DOHH2 (cell line): ENCODE data around the gene UXT.

Experiments used
- H3F3A ChIP-seq: fragments of 200-600 bp; sonication (generic), shearing (Covaris generic); 2 replicates; pipeline ENCODE4 v1.6.0; 2016; ENCODE audit warnings: antibody characterized with exemption, mild to moderate bottlenecking; ENCODE audit not compliant: control insufficient read depth, insufficient read depth
- H3K27ac ChIP-seq: fragments of 200-600 bp; sonication (generic); 2 replicates; pipeline ENCODE4 v1.5.1; 2014; ENCODE audit warnings: low read depth, mild to moderate bottlenecking, low read length, moderate library complexity
- H3K27me3 ChIP-seq: fragments of 200-600 bp; sonication (generic); 2 replicates; pipeline ENCODE4 v1.6.1; 2014; ENCODE audit warnings: mild to moderate bottlenecking, low read length, mixed read lengths; ENCODE audit not compliant: control insufficient read depth
- H3K36me3 ChIP-seq: fragments of 200-600 bp; sonication (generic); 2 replicates; pipeline ENCODE4 v1.6.1; 2014; ENCODE audit warnings: mild to moderate bottlenecking, low read length, moderate library complexity, mixed read lengths; ENCODE audit not compliant: control insufficient read depth
- H3K4me1 ChIP-seq: fragments of 200-600 bp; sonication (generic); 2 replicates; pipeline ENCODE4 v1.6.1; 2014; ENCODE audit warnings: mild to moderate bottlenecking, low read length, mixed read lengths; ENCODE audit not compliant: control insufficient read depth
- H3K4me2 ChIP-seq: fragments of 200-600 bp; sonication (generic); 2 replicates; pipeline ENCODE4 v1.6.0; 2014; ENCODE audit warnings: mild to moderate bottlenecking, low read length, moderate library complexity
- H3K4me3 ChIP-seq: fragments of 200-600 bp; sonication (generic); 2 replicates; pipeline ENCODE4 v1.5.1; 2014; ENCODE audit warnings: mild to moderate bottlenecking, low read length, mixed read lengths
- H3K79me2 ChIP-seq: fragments of 200-600 bp; sonication (generic); 2 replicates; pipeline ENCODE4 v1.6.1; 2014; ENCODE audit warnings: mild to moderate bottlenecking, low read length, mixed read lengths; ENCODE audit not compliant: control insufficient read depth
- H3K9me2 ChIP-seq: fragments of 200-600 bp; sonication (generic); replicated peaks from 2 replicates; pipeline ENCODE4 v1.6.1; 2014; ENCODE audit warnings: mild to moderate bottlenecking, low read length, mixed read lengths; ENCODE audit not compliant: control insufficient read depth
- H3K9me3 ChIP-seq: fragments of 200-600 bp; sonication (generic); 2 replicates; pipeline ENCODE4 v1.6.1; 2014; ENCODE audit warnings: antibody characterized with exemption, low read length, mixed read lengths; ENCODE audit not compliant: control insufficient read depth, insufficient read depth
- H4K20me1 ChIP-seq: fragments of 200-600 bp; sonication (generic); 2 replicates; pipeline ENCODE4 v1.6.0; 2014; ENCODE audit warnings: low read depth, mild to moderate bottlenecking, antibody characterized with exemption, low read length, moderate library complexity; ENCODE audit not compliant: control insufficient read depth, insufficient read depth
- EZH2phosphoT487 ChIP-seq: fragments of 200-600 bp; sonication (generic); IDR thresholded peaks from 2 replicates; pipeline ENCODE4 v1.6.1; 2017; ENCODE audit warnings: borderline replicate concordance, mild to moderate bottlenecking, antibody characterized with exemption, low read length, moderate library complexity, mixed read lengths
- TF ChIP-seq, protein P1 (sequence below): fragments of 200-600 bp; sonication (generic); IDR thresholded peaks from one replicate; pipeline ENCODE4 v1.5.1; 2014; ENCODE audit warnings: antibody characterized with exemption, mild to moderate bottlenecking, low read depth, low read length; ENCODE audit not compliant: poor library complexity, severe bottlenecking

The UXT gene

DNA sequence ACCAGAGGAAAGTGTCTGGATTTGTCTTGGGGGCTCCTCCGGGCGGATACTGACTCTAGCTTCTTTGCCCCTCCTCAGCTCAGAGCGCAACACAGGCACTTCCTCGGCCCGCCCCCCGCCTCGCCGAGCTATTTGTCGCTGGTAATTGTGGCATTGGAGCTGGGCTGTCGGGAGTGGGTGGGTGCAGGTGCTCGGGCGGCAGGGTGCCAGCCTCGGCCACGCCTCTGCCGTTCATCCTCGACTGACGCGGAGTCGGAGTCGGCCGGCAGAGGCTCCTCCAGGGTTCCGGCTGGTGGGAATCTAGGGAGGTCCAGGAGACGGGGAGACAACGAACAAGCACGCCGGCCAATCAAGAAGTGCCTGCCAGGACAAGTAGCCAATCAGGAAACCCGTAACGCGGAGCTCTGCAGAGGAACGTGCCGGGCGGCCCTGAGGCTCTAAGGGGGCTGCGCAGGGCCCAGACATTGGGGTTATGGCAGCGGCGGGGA, 35.4 kb downstream of the UXT start:
- TF ChIP-seq, protein P1, sequence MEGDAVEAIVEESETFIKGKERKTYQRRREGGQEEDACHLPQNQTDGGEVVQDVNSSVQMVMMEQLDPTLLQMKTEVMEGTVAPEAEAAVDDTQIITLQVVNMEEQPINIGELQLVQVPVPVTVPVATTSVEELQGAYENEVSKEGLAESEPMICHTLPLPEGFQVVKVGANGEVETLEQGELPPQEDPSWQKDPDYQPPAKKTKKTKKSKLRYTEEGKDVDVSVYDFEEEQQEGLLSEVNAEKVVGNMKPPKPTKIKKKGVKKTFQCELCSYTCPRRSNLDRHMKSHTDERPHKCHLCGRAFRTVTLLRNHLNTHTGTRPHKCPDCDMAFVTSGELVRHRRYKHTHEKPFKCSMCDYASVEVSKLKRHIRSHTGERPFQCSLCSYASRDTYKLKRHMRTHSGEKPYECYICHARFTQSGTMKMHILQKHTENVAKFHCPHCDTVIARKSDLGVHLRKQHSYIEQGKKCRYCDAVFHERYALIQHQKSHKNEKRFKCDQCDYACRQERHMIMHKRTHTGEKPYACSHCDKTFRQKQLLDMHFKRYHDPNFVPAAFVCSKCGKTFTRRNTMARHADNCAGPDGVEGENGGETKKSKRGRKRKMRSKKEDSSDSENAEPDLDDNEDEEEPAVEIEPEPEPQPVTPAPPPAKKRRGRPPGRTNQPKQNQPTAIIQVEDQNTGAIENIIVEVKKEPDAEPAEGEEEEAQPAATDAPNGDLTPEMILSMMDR, result no peak
- no peak for TF ChIP-seq EZH2phosphoT487
- peak overlapping the region; percentile 64 for H3K4me3 ChIP-seq
- no peaks in the 10 kb centered on the region for H3K36me3 ChIP-seq
- no peaks in the 10 kb centered on the region for H3F3A ChIP-seq
- H3K27ac ChIP-seq, result no peak overlapping the region
- peaks cover 7% of the 10 kb centered on the region; the same call in 1 of the 2 replicates for H3K27me3 ChIP-seq
- no peaks in the 10 kb centered on the region for H4K20me1 ChIP-seq
- no peaks in the 10 kb centered on the region for H3K9me3 ChIP-seq
- no peaks in the 10 kb centered on the region for H3K9me2 ChIP-seq
- peak overlapping the region; percentile 64 for H3K4me2 ChIP-seq
- H3K4me1 ChIP-seq, result peaks cover 8% of the 10 kb centered on the region
- H3K79me2 ChIP-seq, result no peaks in the 10 kb centered on the region

DNA sequence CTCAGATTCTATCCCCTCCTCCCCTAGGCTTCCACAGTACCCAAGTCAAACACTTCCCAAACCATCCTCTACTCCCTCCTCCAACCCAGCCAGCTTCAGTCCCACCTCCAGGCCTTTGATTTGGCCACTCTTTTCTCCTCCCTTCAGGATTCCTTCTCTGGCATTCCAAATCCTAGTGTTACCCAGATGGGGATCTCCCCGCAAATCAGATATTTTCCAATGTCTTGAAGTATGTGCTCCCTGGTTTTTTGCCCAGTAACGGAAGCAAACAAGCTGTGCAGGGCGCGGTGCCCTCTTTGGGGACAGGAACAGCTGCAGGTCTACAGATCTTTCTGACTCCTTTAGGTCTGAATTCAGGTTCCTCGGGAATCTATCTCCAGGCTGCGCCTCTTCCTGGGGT, 37.1 kb downstream of the UXT start:
- H3K27me3 ChIP-seq, result peaks cover 7% of the 10 kb centered on the region; the same call in 1 of the 2 replicates
- no peak overlapping the region for H3K4me3 ChIP-seq
- peaks cover 8% of the 10 kb centered on the region for H3K4me1 ChIP-seq
- H3K4me2 ChIP-seq, result no peak overlapping the region
- no peaks in the 10 kb centered on the region for H3F3A ChIP-seq
- no peaks in the 10 kb centered on the region for H3K9me3 ChIP-seq
- no peaks in the 10 kb centered on the region for H4K20me1 ChIP-seq
- H3K79me2 ChIP-seq, result no peaks in the 10 kb centered on the region
- H3K36me3 ChIP-seq, result no peaks in the 10 kb centered on the region
- no peaks in the 10 kb centered on the region for H3K9me2 ChIP-seq
- TF ChIP-seq, protein P1, result no peak
- TF ChIP-seq EZH2phosphoT487, result no peak
- H3K27ac ChIP-seq, result no peak overlapping the region

DNA sequence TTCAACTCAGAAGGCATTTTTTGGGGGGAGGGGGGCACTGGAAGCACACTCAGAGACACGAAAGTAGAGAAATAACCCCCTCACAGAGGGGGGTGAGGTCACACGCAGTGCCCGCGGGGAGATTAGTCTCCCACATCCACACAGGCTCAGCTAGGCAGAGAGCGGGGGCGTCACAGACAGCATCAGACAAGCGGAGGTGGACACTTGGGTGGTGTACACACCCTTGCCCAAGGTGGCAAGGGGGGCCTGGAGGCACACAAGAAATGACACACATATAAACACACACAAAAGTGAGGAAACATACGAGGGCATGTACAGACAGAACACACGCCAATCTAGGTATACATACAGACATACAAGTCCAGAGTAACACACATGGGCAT, 38.7 kb downstream of the UXT start:
- Histone ChIP-seq H4K20me1 (no peaks in the 10 kb centered on the region), H3K4me1 (peaks cover 8% of the 10 kb centered on the region), H3F3A (no peaks in the 10 kb centered on the region), H3K79me2 (no peaks in the 10 kb centered on the region), H3K27me3 (peaks cover 7% of the 10 kb centered on the region; the same call in 1 of the 2 replicates), H3K36me3 (no peaks in the 10 kb centered on the region), H3K4me2 (no peak overlapping the region), H3K27ac (no peak overlapping the region), H3K9me3 (no peaks in the 10 kb centered on the region), H3K4me3 (no peak overlapping the region), H3K9me2 (no peaks in the 10 kb centered on the region)
- TF ChIP-seq, protein P1, result no peak
- no peak for TF ChIP-seq EZH2phosphoT487
